NCI-H146 treated with DMSO at 0.1 percent for 48 hours (cell line): ENCODE measurements around the gene CSTF1.

Experiments used
- DNase-seq: peaks from one replicate; lab custom pipeline; 2025; ENCODE audit not compliant: unreplicated experiment; lab: John Stamatoyannopoulos, UW

CSTF1 gene

DNA sequence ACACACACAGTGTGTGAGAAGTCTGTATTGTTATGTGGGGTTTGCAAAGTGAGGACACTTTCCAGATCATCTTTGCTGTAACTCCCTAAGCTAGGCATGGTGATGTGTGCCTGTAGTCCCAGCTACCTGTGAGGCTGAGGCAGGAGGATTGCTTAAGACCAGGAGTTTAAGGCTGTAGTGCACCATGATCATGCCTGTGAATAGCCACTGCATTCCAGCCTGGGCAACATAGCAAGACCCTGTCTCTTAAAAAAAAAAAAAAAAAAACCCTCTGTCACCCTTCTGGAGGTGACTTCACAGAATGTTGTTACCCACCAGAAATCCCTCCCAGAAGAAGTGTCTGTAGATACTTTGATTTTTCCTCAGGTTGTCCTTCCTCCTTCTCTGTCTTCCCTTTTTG lies 34.5 kb downstream of the CSTF1 start:
- no peak for DNase-seq

DNA sequence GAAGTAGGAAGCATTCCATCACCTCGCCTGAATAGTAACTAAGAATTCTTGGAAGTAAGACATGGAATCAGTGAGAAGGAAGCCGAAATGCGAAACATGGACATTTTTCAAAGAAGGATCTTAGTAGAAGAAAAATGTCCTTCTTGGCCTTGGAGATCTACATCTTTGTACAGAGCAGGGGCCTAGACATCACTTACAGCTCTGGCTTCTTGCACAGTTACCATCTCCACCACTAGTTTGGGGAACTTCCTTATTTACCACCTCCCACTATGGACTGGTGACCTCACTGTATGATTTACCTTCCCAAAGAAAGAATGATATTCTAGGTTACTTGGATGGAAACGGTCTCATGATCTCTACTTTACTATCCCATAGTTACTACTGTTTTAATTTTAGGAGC lies 35.4 kb downstream of the CSTF1 start:
- DNase-seq, result no peak

DNA sequence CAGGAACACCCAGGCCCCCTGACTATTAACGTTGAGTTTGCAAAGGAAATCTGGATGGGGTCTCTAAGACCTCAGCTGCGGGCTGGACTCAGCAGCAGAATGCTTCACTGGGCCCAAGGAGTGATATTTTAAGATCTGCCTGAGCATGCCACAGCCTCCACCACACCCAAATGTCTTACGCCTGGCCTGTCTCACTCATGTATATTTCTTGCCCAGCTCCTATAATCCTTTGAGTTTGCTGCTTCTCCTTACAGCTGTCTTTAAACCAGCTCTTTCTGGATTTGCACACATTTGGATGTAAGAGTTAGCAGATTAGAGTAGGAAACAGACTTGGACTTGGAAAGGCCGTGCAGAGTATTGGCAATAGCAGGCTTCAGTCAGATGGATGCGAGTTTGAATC lies 36.0 kb downstream of the CSTF1 start:
- no peak for DNase-seq

- no peak for DNase-seq
Measured at GRCh38 chr20:56428881-56429280, 36.4 kb downstream of the CSTF1 start.

DNA sequence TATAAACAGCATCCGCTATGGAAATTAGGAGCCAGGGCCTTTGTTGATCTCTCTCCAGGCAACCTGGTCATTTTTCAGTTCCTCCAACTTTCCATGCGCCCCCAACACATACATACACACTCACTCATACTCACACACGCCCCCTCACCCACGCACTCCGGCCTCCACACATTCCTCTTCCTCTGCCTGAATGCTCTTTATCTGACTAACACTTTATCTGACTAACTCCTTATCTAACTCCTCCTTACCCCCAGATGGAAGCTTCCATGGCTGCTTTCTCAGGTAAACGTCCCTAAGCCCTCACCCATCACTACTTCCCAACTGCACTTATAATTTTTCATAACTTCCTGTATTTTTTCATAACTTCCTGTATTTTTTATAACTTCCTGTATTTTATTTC lies 37.1 kb downstream of the CSTF1 start:
- no peak for DNase-seq

GRCh38 chr20:56429941-56430340 lies 37.5 kb downstream of the CSTF1 start:
- no peak for DNase-seq

DNA sequence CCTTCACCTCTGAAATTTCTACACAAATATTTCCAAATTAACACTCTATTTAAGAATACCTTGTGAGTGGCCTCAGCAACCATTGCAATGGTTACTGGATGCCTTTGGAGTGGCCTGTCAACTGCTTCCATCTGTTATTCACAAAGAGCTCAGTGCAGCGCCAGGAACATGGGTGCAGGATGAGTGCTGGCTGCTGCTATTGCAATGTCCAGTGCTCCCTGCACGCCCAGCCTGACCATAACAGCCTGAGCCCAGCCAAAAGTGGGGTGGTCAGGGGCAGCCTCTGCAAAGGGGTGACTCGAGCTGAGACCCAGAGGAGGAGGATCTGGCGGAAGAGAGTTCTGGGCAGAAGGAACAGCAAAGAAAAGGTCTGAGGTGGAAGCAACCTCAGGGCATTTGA lies 38.0 kb downstream of the CSTF1 start:
- no peak for DNase-seq

GRCh38 chr20:56430957-56431356 lies 38.5 kb downstream of the CSTF1 start:
- DNase-seq, result no peak

- no peak for DNase-seq
Measured at GRCh38 chr20:56431471-56431870, 39.0 kb downstream of the CSTF1 start.

DNA sequence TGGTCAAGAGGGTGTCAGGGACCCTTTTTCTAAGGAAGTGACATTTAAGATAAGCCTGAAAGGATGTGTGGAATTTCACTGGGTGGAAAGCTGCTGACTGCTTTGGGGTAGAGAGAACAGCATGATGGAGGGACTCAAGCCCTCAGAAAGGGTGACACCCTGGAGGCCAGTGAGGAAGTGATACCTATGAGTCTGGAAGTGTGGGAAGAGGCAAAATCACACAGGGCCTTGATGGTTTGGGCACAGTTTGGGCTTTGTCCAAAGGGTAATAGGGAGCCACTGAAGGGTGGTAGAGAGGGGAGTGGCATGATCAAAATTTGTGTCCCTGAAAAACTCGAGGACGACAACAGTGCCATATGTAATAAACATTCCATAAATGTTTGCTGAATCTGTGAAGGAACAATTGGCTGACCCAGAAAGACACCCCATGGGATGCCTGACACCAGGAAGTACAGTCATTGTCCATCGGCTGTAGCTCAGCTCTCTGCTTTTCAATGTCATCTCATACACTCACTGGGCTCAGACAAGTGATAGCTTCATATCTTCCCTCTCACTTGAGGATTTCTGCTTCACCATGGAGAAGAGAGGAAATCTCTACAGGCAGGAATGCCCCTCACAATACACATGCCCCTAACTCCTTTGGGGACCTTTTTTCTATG lies 40.9 kb downstream of the CSTF1 start:
- DNase-seq, result no peak

DNA sequence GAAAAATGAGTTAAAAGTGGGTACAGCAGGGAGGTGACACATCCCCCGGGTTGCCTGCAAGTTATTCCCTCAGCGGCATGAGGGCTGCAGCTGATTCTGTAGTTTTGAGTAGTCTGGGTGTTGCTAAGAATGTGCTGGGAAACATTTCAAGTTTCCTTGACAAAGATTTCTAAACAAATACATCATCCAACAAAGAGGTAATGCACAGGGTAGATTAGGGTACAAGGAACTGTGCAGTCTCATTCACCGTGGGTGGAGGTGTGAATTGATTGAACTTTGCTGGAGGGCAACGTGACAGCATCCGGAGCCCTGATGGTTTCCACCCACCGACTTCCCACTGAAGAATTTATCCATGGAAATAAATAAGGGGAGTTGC lies 41.4 kb downstream of the CSTF1 start:
- no peak for DNase-seq

DNA sequence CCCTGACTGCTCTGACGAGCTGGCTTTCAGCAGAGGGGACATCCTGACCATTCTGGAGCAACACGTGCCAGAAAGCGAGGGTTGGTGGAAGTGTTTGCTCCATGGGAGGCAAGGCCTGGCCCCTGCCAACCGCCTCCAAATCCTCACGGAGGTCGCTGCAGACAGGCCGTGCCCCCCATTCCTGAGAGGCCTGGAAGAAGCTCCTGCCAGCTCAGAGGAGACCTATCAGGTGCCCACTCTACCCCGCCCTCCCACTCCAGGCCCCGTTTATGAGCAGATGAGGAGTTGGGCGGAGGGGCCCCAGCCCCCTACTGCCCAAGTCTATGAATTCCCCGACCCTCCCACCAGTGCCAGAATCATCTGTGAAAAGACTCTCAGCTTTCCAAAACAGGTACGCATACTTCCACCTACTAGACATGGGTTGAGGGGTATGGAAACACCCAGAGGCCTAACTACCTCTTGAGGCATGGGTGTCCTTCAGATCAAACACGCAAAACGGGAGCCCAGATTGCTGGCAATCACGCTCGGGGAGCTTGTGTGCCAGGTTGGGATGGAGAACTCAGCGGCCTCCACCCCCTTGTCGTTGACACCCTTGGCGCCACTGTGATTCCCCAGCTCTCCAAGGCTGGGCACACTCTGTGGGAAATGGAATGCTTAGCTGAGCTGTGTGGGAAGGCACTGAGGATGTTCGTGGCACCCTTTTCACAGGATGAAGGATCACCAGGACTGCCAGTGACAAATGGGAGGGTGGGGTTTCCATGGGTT lies 44.9 kb downstream of the CSTF1 start:
- no peak for DNase-seq

- DNase-seq, result no peak
Measured at GRCh38 chr20:56438284-56438683, 45.8 kb downstream of the CSTF1 start.

DNA sequence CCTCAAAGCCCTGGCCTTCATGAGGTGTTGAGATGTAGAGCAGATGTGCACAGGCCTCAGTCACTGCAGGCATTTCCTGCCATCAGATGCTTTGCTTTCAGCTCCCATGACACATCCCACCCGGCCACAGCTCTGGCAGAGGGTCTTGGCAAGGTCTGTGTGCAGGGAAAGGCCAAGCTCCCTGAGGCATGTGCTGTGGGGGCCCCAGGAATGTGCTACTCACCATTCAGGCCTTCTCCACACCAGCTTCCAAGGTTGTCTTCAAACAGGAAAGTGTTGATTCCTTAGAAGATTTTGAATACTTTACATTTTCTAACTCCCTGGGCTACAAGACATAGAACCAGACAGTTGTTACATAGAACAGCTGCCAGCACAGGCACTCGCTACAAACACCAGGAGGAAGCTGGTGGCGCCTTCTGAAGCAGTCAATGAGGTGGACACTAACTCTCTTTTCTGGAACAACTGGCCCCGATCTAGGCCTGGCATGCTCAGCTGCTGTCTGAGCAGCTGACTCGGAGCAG lies 47.4 kb downstream of the CSTF1 start:
- DNase-seq, result no peak

GRCh38 chr20:56440346-56441007 lies 48.0 kb downstream of the CSTF1 start:
- DNase-seq, result no peak

GRCh38 chr20:56442389-56443365 lies 50.2 kb downstream of the CSTF1 start:
- DNase-seq, result no peak

DNA sequence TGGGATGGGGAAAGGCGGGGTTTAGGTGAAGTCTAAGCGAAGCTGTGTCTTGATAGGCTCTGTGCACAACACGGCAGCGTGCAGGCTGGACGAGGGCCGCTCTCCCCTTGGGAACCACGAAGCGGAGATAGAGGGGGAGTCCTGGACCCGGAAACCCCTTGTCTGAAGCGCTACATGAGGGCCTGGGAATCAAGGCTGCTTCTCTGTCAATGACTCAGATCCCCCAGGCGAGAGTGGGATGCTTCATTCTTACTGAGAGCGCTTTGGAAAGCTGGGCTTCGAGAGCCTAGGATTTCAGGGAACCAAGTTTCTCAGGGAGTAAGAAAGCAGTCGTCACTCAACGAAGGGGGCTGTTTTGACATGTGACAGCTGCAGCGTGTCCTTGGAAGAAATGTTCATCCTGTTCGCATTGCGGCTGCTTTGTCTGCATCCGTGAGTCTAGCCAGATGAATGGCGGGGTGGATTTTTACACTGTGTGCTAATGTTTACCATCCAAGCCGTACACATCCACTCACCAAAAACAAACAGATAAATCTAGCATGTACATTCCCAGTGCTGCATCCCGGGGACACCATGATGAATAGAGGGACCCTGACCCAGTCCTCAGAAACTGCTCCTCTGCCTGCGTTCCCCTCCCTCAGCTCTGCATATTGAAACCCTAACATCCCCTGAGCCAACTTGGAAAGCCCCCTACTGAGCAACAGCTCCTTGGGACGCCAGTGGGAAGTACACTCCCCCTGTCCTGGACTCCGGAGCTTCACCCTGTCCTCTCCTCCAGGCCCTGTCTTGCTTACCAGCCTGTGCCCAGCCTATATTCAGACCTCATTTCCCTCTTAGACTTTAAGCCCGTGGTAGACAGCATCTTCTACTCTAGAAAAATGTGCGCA lies 51.5 kb downstream of the CSTF1 start:
- DNase-seq, result peak; percentile 28

DNA sequence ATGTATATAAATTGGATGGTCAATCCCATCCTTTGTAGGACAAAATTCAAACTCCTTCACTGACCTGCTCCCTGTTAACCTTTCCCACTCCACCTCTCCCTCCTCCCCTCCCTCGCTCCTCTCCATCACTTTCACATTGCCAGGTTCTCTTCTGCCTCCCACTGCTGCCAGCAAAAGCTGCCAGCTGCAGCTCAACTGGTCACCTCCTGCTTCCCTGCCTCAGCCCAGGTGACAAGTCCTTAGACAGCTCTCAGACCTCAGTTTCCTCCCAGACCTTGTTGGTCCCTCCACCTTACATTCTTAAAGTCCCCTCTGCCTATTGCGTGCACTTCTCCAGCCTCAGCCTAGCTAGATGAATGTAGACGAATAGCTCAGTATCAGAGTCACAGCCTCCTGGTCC lies 52.7 kb downstream of the CSTF1 start:
- no peak for DNase-seq

DNA sequence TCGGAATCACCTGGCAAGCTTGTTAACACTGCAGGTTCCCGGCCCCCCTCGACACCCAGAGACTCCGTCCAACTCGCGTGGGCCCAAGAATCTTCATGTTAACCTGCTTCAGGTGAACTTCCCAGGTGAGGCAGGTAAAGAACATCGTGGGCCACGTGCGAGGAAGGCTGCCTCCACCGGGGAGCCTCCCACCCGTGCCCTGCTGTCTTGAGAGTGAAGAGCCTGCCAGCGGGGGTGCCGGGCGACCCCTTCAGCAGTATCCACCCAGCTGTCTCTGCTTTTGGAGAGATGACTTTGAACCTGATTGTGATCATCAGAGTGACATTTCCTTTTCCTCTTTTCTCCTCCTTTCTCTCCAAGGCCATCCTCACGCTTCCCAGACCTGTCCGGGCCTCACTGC lies 53.1 kb downstream of the CSTF1 start:
- DNase-seq, result no peak

DNA sequence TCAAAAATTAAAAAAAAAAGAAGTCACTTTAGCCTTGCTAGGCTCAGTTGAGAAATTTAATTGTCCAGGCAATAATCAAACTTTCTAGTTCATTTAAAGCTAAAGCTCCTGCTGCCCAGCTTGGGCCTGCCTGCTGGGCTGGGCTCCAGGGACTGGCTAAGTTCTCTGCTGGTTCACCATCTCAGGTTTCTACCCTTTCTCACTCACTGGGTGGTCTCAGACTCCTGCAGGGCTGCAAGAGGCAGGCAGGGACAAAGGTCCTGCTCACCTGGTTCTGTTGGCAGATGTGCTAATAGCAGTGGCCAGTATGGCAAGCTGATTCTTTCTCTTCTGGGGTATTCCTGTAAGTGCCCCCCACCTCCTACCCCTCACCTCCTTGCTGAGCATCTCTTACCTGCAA lies 54.8 kb downstream of the CSTF1 start:
- DNase-seq, result peak; percentile 51
